OCI-LY1 (cell line): ENCODE measurements around the gene AAR2.

Experiments used
- EZH2 ChIP-seq: fragments of 200-600 bp; sonication (generic), shearing (Covaris generic); IDR thresholded peaks from 2 replicates; pipeline ENCODE4 v1.8.0; 2017; ENCODE audit warnings: borderline replicate concordance, mixed run types, mild to moderate bottlenecking, antibody characterized with exemption, low read length, moderate library complexity, mixed read lengths
- TF ChIP-seq, protein P1 (sequence below): fragments of 200-600 bp; sonication (generic), shearing (Covaris generic); IDR thresholded peaks from 2 replicates; pipeline ENCODE4 v1.5.1; 2017; ENCODE audit warnings: mild to moderate bottlenecking, antibody characterized with exemption, low read length, moderate library complexity, mixed read lengths

- TF ChIP-seq, protein P1, sequence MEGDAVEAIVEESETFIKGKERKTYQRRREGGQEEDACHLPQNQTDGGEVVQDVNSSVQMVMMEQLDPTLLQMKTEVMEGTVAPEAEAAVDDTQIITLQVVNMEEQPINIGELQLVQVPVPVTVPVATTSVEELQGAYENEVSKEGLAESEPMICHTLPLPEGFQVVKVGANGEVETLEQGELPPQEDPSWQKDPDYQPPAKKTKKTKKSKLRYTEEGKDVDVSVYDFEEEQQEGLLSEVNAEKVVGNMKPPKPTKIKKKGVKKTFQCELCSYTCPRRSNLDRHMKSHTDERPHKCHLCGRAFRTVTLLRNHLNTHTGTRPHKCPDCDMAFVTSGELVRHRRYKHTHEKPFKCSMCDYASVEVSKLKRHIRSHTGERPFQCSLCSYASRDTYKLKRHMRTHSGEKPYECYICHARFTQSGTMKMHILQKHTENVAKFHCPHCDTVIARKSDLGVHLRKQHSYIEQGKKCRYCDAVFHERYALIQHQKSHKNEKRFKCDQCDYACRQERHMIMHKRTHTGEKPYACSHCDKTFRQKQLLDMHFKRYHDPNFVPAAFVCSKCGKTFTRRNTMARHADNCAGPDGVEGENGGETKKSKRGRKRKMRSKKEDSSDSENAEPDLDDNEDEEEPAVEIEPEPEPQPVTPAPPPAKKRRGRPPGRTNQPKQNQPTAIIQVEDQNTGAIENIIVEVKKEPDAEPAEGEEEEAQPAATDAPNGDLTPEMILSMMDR: no peak
- TF ChIP-seq EZH2: no peak
These were observed 15.1 kb downstream of the AAR2 start for GRCh38 chr20:36251426-36251825.
